IPS DF 19.7 (cell line): Measurements from ENCODE around the gene IFT88.
"Not testable (repeated sequence)": the region's sequence is repeated elsewhere in the genome, so short reads cannot be mapped to it uniquely, and the experiment has no call there.

Experiments
- DNase-seq: peaks from one replicate; pipeline ENCODE4 v3.0.0-alpha.2; 2013; ENCODE audit warnings: low read depth, low spot score

The IFT88 gene

GRCh38 chr13:20633802-20634201, 66.8 kb downstream of the IFT88 start:
- DNase-seq: no peak

GRCh38 chr13:20636079-20636478, 69.1 kb downstream of the IFT88 start:
- DNase-seq: no peak

- no peak for DNase-seq
Observed at GRCh38 chr13:20637811-20638210, 70.9 kb downstream of the IFT88 start.

GRCh38 chr13:20647758-20648157, 80.8 kb downstream of the IFT88 start:
- no peak for DNase-seq

GRCh38 chr13:20652946-20653345, 86.0 kb downstream of the IFT88 start:
- DNase-seq: no peak

GRCh38 chr13:20654156-20654555, 87.2 kb downstream of the IFT88 start:
- no peak for DNase-seq

DNA sequence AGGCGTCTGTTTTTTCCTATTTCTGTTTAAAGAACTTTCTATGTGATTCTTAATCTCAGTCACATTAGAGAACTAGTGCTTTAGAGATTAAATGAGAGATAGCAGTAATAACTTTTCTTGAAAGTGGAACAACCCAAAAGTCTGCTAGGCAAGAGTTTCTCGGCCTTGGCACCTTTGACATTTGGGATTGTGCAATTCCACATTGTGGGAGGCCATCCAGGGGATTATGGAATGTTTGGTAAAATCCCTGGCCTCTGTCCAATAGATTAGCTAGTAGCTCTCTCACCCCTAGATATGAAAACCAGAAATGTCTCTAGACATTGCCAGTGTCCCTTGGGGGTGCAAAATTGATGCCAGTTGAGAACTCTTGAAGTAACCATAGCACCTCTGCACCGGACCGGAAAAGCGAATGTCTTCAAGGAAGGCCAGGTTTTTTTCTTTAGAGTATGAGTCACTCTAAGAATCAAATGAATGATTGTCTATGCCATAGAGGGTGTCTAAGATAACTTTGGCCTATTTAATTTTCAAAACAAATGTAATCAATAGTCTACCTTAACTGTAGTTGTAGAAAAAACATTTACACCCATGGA, 91.6 kb downstream of the IFT88 start:
- no peak for DNase-seq

DNA sequence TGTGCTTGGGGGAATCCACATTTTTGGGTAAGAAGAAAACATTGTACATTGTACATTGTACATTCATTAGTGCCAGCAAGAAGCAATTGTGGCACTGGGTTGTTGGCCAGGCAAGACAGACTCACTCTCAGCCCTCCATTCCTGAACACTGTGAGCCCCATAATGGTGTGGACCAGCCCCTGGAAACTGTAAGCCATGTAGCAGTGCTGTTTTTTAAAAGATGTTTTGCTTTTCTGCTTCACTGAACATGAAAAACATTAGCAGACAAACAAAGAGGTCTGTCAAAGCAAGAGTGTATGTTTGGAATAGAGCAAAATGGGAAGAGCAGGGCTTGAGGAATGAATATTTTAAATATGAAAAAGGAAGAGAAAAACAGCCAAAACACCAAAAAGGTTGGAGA, 97.4 kb downstream of the IFT88 start:
- DNase-seq: no peak

GRCh38 chr13:20666948-20667347, 100.0 kb downstream of the IFT88 start:
- no peak for DNase-seq

DNA sequence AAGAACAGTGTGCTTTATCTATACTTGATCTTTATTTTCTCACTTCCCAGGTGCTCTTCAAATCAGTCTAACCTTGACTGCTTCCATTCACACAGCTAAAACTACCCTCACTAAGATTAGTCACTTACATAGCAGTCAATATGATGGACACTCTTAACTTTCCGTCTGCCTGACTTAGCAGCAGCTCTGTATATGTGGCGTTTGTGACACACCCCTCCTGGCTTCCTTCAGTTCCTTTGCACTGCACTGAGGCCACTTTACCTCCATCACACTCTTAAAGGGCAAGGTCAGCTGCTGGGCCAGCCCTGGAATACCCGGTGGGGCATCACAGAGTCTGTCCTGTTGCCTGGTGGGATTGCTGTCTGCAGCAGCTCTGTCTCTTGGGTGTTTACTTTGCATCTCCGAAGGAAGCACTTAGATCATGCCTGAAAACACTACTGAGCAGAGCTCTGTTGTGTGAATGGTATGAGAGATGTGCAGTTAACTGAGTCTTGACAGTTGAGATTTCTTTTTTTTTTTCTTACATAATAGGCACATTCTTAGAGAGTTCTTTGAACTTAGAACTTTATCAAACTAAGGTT, 101.0 kb downstream of the IFT88 start:
- DNase-seq: no peak

DNA sequence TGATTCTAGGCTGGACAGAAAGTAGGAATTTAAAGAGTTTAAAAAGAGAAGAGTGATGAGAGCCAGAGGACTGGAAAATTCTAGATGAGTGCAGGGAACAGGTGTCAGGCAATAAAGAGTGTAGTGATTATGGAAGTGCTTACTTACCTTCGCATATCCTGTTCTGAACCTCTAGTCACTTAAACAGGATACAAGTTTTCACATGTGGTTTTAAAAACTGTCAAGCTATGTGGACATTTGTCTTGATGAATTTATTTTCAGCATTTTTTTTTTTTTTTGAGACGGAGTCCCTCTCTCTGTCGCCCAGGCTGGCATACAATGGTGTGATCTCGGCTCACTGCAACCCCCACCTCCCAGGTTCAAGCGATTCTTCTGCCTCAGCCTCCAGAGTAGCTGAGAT, 102.2 kb downstream of the IFT88 start:
- DNase-seq: no peak

GRCh38 chr13:20671789-20672188, 104.8 kb downstream of the IFT88 start:
- DNase-seq: no peak

DNA sequence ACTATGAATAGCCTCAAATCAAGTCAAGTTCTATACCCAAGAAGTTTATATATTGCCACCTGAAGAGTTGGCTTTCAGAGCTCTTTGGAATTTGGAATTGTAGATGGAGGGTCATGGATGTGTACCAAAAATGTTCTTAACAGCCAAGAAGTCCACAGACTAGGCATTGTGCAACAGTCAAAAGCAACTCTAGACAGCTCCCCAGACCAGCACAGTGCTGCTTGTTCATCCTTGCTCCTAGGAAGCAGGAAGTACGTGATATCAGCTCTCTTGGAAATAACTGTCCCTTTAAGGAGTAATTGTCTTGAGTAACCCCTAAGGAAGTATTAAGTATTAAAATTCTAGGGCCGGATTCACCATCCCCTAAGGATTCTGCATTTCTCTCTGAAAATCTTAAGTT, 105.8 kb downstream of the IFT88 start:
- no peak for DNase-seq

DNA sequence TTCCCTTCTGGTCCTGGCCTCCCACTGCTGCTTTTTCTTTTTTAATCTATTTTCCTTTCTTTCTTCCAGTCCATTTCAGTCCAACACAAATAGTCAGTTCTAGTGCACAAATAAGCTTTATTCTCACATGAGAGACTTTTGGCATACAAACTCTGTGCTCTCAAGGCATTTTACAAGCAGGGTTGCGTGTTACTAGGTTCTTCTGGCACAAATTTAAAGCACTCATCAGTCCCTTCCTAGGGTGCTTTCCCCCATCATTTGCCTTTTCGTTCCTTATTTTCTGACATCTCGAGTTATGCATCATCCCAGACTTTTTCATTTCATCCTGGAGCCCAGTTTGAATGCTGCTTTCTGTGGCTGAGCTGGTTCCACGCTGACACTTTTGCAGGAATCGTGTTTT, 106.8 kb downstream of the IFT88 start:
- no peak for DNase-seq

DNA sequence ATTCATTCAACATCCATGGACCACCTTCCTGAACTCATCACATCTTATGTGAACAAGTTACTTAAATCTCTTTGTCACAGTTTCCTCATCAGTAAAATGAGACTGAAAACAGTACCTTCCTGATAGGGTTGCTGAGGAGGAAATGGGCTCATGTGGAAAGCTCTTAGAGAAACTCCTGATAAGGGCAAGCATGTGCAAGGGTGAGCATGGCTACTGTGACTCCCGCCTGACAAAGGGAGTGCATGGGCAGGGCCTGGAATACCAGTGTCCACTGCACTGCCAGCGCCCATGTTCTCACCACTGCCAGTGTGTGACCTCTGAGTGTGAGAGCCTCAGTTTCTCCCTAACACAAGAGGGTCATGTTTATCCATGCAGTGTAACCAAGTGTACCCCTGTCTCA, 109.3 kb downstream of the IFT88 start:
- DNase-seq: no peak

DNA sequence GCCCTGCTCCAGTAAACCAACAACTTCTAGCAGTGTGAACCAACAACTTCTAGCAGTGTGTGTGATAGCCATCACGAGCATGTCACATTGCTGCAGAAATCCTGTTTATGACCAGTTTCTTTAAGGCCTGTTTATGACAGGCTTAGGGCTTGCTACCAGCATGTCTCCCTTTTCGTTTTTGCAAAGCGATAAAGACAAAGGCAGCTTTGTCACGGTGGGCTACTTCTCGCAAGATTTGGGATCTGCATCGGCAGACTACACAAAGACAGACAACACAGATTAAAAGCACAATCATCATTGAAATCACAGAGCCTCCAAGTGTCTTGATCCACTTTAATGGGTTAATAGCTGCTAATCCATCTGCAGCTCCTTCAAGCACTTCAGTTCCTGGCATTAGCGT, 111.6 kb downstream of the IFT88 start:
- not testable (repeated sequence) for DNase-seq

DNA sequence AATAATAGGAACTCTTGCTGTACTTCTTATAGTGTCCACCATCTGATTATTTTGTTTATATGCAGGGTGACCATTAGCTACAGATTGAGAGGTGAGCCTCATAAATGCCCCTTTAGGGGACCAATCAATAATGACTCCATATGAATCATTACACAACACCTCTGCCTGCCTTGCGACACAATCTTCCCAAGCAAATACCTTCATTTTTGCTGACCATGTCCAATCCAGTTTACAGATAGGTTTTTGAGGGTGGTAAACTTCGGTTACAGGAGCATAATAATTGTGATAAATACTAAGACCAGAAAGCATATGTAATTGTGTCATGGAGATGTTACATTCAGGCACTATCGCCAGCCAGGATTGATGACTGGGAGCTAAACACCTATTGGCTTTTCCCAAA, 112.9 kb downstream of the IFT88 start:
- no peak for DNase-seq

- no peak for DNase-seq
Observed at GRCh38 chr13:20680416-20681080, 113.6 kb downstream of the IFT88 start.

GRCh38 chr13:20681481-20681880, 114.5 kb downstream of the IFT88 start:
- not testable (repeated sequence) for DNase-seq

DNA sequence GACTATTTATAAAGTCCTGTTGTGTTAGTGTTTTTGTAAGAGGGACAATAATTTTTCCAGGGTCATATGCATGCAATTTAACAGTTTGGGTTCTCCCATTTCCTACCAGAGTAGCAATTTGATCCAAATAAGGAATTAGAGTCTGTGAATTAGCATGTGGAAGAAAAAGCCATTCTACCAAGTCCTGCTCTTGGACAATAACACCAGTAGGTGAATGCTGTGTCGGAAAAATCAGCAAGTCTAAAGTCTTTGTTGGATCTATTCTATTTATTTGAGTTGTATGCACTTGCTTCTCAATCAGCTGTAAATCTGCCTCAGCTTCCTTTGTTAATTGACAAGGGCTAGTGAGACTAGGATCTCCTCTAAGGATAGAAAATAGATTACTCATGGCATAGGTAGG, 115.1 kb downstream of the IFT88 start:
- DNase-seq: no peak

GRCh38 chr13:20684041-20684440, 117.1 kb downstream of the IFT88 start:
- no peak for DNase-seq

DNA sequence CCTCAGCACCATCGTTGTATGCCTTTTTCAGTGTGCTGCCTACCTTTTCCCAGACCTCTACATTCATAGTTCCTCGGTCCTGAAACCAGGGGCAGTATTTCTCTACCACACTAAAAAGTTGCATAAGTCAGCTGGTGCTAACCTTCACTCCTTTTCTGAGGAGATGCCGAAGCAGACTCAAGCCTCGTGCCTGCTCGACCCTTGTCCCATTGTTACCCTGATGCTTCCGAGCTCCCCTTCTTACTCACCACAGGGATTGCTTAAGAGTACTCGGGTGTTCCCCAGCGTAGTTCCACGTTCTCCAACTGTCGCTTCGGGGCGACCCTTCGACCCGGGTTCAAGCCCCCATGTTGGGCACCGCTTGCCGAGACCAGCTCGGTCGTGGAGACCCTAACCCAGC, 117.6 kb downstream of the IFT88 start:
- DNase-seq: no peak

GRCh38 chr13:20685092-20685491, 118.1 kb downstream of the IFT88 start:
- no peak for DNase-seq
